ENCODE results near the gene AKR1D1. TPM values are rescaled to one million over a fixed set of nuclear protein-coding genes. Genes with fewer than 3 reads are reported as not detected.

AKR1D1 gene
- total and polyA plus RNA-seq, 2 of the 13 experiments (the other 11 are each of a cell fraction or from before 2014, with no cell fraction given) = 6.9 to 37.0 TPM

DNA sequence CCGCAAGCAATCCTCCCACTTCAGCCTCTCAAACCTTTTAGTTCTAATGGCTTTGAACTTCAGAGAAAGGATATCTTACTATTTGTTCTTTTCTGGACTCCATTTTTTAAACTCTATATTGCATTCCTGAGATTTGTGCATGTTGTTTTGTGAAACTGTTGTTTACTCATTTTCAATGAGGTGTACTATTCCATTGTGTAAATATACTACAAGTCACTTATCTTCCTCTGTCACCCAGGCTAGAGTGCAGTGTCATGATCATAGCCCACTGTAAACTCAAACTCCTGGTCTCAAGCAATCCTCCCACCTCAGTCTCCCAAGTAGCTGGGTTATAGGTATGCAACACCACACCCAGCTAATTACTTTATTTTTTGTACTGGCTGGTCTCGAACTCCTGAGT, 31.4 kb upstream of the AKR1D1 start (continued):
- TF ChIP-seq, protein P1, sequence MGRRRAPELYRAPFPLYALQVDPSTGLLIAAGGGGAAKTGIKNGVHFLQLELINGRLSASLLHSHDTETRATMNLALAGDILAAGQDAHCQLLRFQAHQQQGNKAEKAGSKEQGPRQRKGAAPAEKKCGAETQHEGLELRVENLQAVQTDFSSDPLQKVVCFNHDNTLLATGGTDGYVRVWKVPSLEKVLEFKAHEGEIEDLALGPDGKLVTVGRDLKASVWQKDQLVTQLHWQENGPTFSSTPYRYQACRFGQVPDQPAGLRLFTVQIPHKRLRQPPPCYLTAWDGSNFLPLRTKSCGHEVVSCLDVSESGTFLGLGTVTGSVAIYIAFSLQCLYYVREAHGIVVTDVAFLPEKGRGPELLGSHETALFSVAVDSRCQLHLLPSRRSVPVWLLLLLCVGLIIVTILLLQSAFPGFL (CRISPR knock-in tag; IDR thresholded peaks at IDR 0.05) = no peak
- TF ChIP-seq ZNF790 (CRISPR knock-in tag; IDR thresholded peaks at IDR 0.05; ENCODE audit: borderline replicate concordance) (no peak), AHDC1 (CRISPR knock-in tag; IDR thresholded peaks at IDR 0.05; ENCODE audit: borderline replicate concordance) (0 out of 2 replicates have a peak, but pooled peaks have one; percentile 28), REXO4 (CRISPR knock-in tag; IDR thresholded peaks at IDR 0.05; ENCODE audit: borderline replicate concordance) (no peak), NKX3-1 (CRISPR knock-in tag; IDR thresholded peaks at IDR 0.05) (no peak), GATAD2A (CRISPR knock-in tag; IDR thresholded peaks at IDR 0.05) (0 out of 2 replicates have a peak, but pooled peaks have one; percentile 43), ZNF230 (CRISPR knock-in tag; IDR thresholded peaks at IDR 0.05) (no peak), BRCA1 (CRISPR knock-in tag; IDR thresholded peaks at IDR 0.05) (no peak), TGIF2 (CRISPR knock-in tag; IDR thresholded peaks at IDR 0.05) (no peak), PLRG1 (conservative IDR thresholded peaks at IDR 0.05) (no peak), PAXIP1 (CRISPR knock-in tag; conservative IDR thresholded peaks at IDR 0.05) (peak; percentile 23; the same call in 1 of the 2 replicates), TEAD3 (CRISPR knock-in tag; optimal IDR thresholded peaks at IDR 0.05; ENCODE audit: borderline replicate concordance) (peak; percentile 10), ZNF430 (CRISPR knock-in tag; IDR thresholded peaks at IDR 0.05) (no peak), ZNF619 (CRISPR knock-in tag; IDR thresholded peaks at IDR 0.05) (no peak), ZNF263 (CRISPR knock-in tag; IDR thresholded peaks at IDR 0.05) (no peak), MATR3 (CRISPR knock-in tag; IDR thresholded peaks at IDR 0.05) (no peak)
- TF ChIP-seq, protein P2, sequence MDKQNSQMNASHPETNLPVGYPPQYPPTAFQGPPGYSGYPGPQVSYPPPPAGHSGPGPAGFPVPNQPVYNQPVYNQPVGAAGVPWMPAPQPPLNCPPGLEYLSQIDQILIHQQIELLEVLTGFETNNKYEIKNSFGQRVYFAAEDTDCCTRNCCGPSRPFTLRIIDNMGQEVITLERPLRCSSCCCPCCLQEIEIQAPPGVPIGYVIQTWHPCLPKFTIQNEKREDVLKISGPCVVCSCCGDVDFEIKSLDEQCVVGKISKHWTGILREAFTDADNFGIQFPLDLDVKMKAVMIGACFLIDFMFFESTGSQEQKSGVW (CRISPR knock-in tag; IDR thresholded peaks at IDR 0.05; ENCODE audit: borderline replicate concordance) = no peak

All from HepG2 (cell line).